Lower leg skin (tissue), 4 donors: Measurements from ENCODE around the gene PLPPR3. TPM values are rescaled to one million over a fixed set of nuclear protein-coding genes. Genes with fewer than 3 reads are reported as not detected.
A peak's percentile ranks its signal among the peaks of the same experiment; 100 is the strongest.

ENCODE experiments used
- DNase-seq, 2 donors: peaks; one replicate each; pipeline ENCODE4 v3.0.0-alpha.2; 2019; ENCODE audit warnings: low spot score in 2 of 2
- H3K4me3 ChIP-seq: fragments of 200-600 bp; sonication (generic); 2 replicates; pipeline ENCODE4 v1.5.1; 2017; ENCODE audit warnings: mild to moderate bottlenecking, low read depth; ENCODE audit not compliant: poor library complexity, severe bottlenecking
- CTCF ChIP-seq, 3 donors: fragments of 450-650 bp; IDR thresholded peaks; one replicate each; pipeline ENCODE4 v1.5.1; 2016; ENCODE audit warnings: antibody characterized with exemption in 3 of 3, mild to moderate bottlenecking in 3 of 3, moderate library complexity in 2 of 3
- POLR2A ChIP-seq, 2 donors: fragments of 450-650 bp; IDR thresholded peaks; one replicate each; pipeline ENCODE4 v1.6.1; 2016 to 2017; ENCODE audit warnings: antibody characterized with exemption in 2 of 2, mild to moderate bottlenecking in 1 of 2, moderate library complexity in 1 of 2
- WGBS, 2 donors: methylation state at CpG; one replicate each; pipeline ENCODE4 v1.1.5; 2018; 5-methylcytosine and 5-hydroxymethylcytosine counted together
- intact Hi-C: fragments of 100-400 bp; cut with DNase I; formaldehyde crosslinking; loops from one replicate; pipeline ENCODE4 v1.15.0; 2023; ENCODE audit warnings: low total_unique reads
- total RNA-seq, 4 donors: library from RNA; depleted of rRNA; stranded (reverse); fragments of >200 nt; gene quantifications; one replicate each; pipeline ENCODE4 v1.1.0, GENCODE V29; 2016

Gene PLPPR3
- total RNA-seq, 4 donors from 2014 or later = not detected

- TF ChIP-seq CTCF (IDR thresholded peaks at IDR 0.05) (no peak), POLR2A (IDR thresholded peaks at IDR 0.05) (no peak)
- 44 to 53% methylated on average over 8 of the region's 8 CpGs for WGBS, 2 donors
- intact Hi-C loops = no loop called here
- DNase-seq = no peak
- H3K4me3 ChIP-seq = no peak overlapping the region
Observed at GRCh38 chr19:791567-792305, 30.0 kb downstream of the PLPPR3 start.

- intact Hi-C loops = no loop called here
- TF ChIP-seq POLR2A (IDR thresholded peaks at IDR 0.05) = no peak
- no peak for TF ChIP-seq CTCF (IDR thresholded peaks at IDR 0.05)
- no peak overlapping the region for H3K4me3 ChIP-seq
- 87 to 88% methylated on average over 26 of the region's 26 CpGs for WGBS, 2 donors
- no peak for DNase-seq
Observed at GRCh38 chr19:791007-791566, 30.7 kb downstream of the PLPPR3 start.

- whole genome bisulfite sequencing, 2 donors = 76 to 82% methylated on average over 9 of the region's 9 CpGs
- H3K4me3 ChIP-seq = no peak overlapping the region
- no peak for TF ChIP-seq POLR2A (IDR thresholded peaks at IDR 0.05)
- TF ChIP-seq CTCF (IDR thresholded peaks at IDR 0.05) = no peak
- intact Hi-C loops = no loop called here
- no peak for DNase-seq
Observed at GRCh38 chr19:789701-790060, 32.1 kb downstream of the PLPPR3 start.

GRCh38 chr19:788983-789700, 32.6 kb downstream of the PLPPR3 start:
- intact Hi-C loops = loop anchor here (1.0 kb wide), 1 partner anchor 19 kb away; no protein-coding TSS in a partner anchor
- 29 to 35% methylated on average over 32 to 33 of the region's 33 CpGs for WGBS, 2 donors
- peak in 1 of 2 donors; percentile 90 for DNase-seq
- TF ChIP-seq CTCF (IDR thresholded peaks at IDR 0.05) (no peak), POLR2A (IDR thresholded peaks at IDR 0.05) (no peak)
- no peak overlapping the region for H3K4me3 ChIP-seq

- intact Hi-C loops = loop anchor here (1.0 kb wide), 1 partner anchor 18 kb away; no protein-coding TSS in a partner anchor
- peak in 1 of 2 donors; percentile 92 for DNase-seq
- H3K4me3 ChIP-seq = no peak overlapping the region
- 52 to 54% methylated on average over 7 to 8 of the region's 11 CpGs for WGBS, 2 donors
- TF ChIP-seq CTCF (IDR thresholded peaks at IDR 0.05) = no peak
- no peak for TF ChIP-seq POLR2A (IDR thresholded peaks at IDR 0.05)
Observed at GRCh38 chr19:788686-788982, 33.1 kb downstream of the PLPPR3 start.
